Measurements from ENCODE around the gene TTLL12. TPM values are rescaled to one million over a fixed set of nuclear protein-coding genes. Genes with fewer than 3 reads are reported as not detected.

TTLL12 gene
- total RNA-seq, 4 donors from 2014 or later = 109 to 211 (median 122) TPM

GRCh38 chr22:43118024-43118849, 68.7 kb downstream of the TTLL12 start:
- TF ChIP-seq POLR2A (IDR thresholded peaks at IDR 0.05) = no peak
- no peak for TF ChIP-seq CTCF (IDR thresholded peaks at IDR 0.05)
- Histone ChIP-seq H3K36me3 (no peaks in the 10 kb centered on the region), H3K4me1 (peaks cover 5 to 59% (median 13%) of the 10 kb centered on the region in 3 donors), H3K27me3 (peaks cover 0 to 20% (median 0%) of the 10 kb centered on the region in 4 donors), H3K27ac (peak overlapping the region in 3 of 4 donors; percentile 18 to 77 (median 66)), H3K9me3 (no peaks in the 10 kb centered on the region), H3K4me3 (no peak overlapping the region)
- WGBS, 2 donors = 75 to 98% methylated on average over 6 to 14 of the region's 21 CpGs
- DNase-seq = no peak
- intact Hi-C loops (cut with DNase I) = no loop called here

- Histone ChIP-seq H3K4me1 (peaks cover 5 to 47% (median 9%) of the 10 kb centered on the region in 3 donors), H3K27me3 (peaks cover 0 to 33% (median 0%) of the 10 kb centered on the region in 4 donors), H3K36me3 (no peaks in the 10 kb centered on the region), H3K27ac (no peak overlapping the region), H3K9me3 (no peaks in the 10 kb centered on the region), H3K4me3 (no peak overlapping the region)
- WGBS, 2 donors = 80 to 100% methylated on average over 1 to 4 of the region's 7 CpGs
- no peak for DNase-seq
- intact Hi-C loops (cut with DNase I) = no loop called here
- no peak for TF ChIP-seq CTCF (IDR thresholded peaks at IDR 0.05)
- TF ChIP-seq POLR2A (IDR thresholded peaks at IDR 0.05) = no peak
Measured at GRCh38 chr22:43116932-43117331, 70.0 kb downstream of the TTLL12 start.

Other genes starting within 250 kb of the TTLL12 start
- 10 to 100 TPM; 25.8 to 46.0 (median 27.8) TPM for gene PACSIN2, start 172.0 kb downstream of the TTLL12 start, total RNA-seq
- 1 to 10 TPM; 1.8 to 7.2 (median 3.4) TPM for gene TTLL1, start 97.7 kb downstream of the TTLL12 start, total RNA-seq
- 10 to 100 TPM in 3 of 4 donors, 1 to 10 TPM in 1; 6.1 to 15.6 (median 13.5) TPM for gene BIK, start 76.4 kb downstream of the TTLL12 start, total RNA-seq
- 10 to 100 TPM; 17.1 to 26.7 (median 22.1) TPM for gene MCAT, start 43.7 kb downstream of the TTLL12 start, total RNA-seq
- 1,000 to 10,000 TPM in 1 of 4 donors, 100 to 1,000 TPM in 3; 737 to 1,827 (median 875) TPM for gene TSPO, start 35.6 kb downstream of the TTLL12 start, total RNA-seq
- gene SCUBE1, start 156.2 kb upstream of the TTLL12 start, total RNA-seq = 1 to 10 TPM in 3 of 4 donors, under 1 TPM in 1; 0.38 to 4.0 (median 2.1) TPM
- gene MPPED1, start 224.9 kb upstream of the TTLL12 start, total RNA-seq = not detected

Measured in esophagus squamous epithelium (tissue), 5 donors.